Heart right ventricle (tissue), 16 donors: Measurements from ENCODE around the gene HJURP. TPM values are rescaled to one million over a fixed set of nuclear protein-coding genes. Genes with fewer than 3 reads are reported as not detected.

Source experiments
- ATAC-seq, 8 donors: fragments of 200-7000 bp; cut with Tn5 transposase; one replicate each; pipeline ENCODE4 v1.9.1; 2020; ENCODE audit warnings: mild to moderate bottlenecking in 8 of 8, moderate library complexity in 8 of 8, moderate number of reproducible peaks in 1 of 8
- DNase-seq, 2 donors: peaks; one replicate each; pipeline ENCODE4 v3.0.0-alpha.2; 2020
- H3K27ac ChIP-seq, 10 donors: fragments of 200-600 bp; sonication (generic) in 2 of 10; one replicate each; pipeline versions ENCODE4 v1.5.0 to v1.8.0; 2020 to 2022; ENCODE audit warnings: mild to moderate bottlenecking in 3 of 10
- H3K27me3 ChIP-seq, 7 donors: fragments of 200-600 bp; one replicate each; pipeline ENCODE4 v1.8.0; 2021 to 2022; ENCODE audit warnings: mild to moderate bottlenecking in 2 of 7
- H3K36me3 ChIP-seq, 9 donors: fragments of 200-600 bp; sonication (generic) in 1 of 9; one replicate each; pipeline versions ENCODE4 v1.5.0 to v1.8.0; 2020 to 2022; ENCODE audit warnings: mild to moderate bottlenecking in 2 of 9
- H3K4me1 ChIP-seq, 9 donors: fragments of 200-600 bp; sonication (generic) in 1 of 9; one replicate each; pipeline versions ENCODE4 v1.5.0 to v1.8.0; 2020 to 2022; ENCODE audit warnings: mild to moderate bottlenecking in 4 of 9
- H3K4me3 ChIP-seq, 10 donors: fragments of 200-600 bp; sonication (generic) in 2 of 10; one replicate each; pipeline versions ENCODE4 v1.5.0 to v1.8.0; 2020 to 2022; ENCODE audit warnings: mild to moderate bottlenecking in 7 of 10, moderate library complexity in 2 of 10
- H3K9me3 ChIP-seq, 11 donors: fragments of 200-600 bp in 10 of 11; sonication (generic) in 2 of 11; one replicate each; pipeline versions ENCODE4 v1.5.0 to v1.8.0; 2013 to 2022; ENCODE audit warnings: mild to moderate bottlenecking in 2 of 11, control low read depth in 1 of 11, moderate library complexity in 1 of 11
- CTCF ChIP-seq, 9 donors: fragments of 200-600 bp; sonication (generic) in 2 of 9; IDR thresholded peaks; one replicate each; pipeline versions ENCODE4 v1.5.0 to v1.8.0; 2021 to 2022; ENCODE audit warnings: antibody characterized with exemption in 9 of 9, mild to moderate bottlenecking in 5 of 9, moderate library complexity in 1 of 9
- WGBS, 2 donors: extraction: QIAGEN DNeasy Blood & Tissue Kit; methylation state at CpG; one replicate each; pipeline ENCODE4 v1.1.7; 2013; ENCODE audit warnings: inconsistent platforms in 1 of 2; 5-methylcytosine and 5-hydroxymethylcytosine counted together
- intact Hi-C, 10 donors: fragments of 100-400 bp; cut with DNase I; formaldehyde crosslinking; loops; one replicate each; pipeline versions ENCODE4 v1.11.1 to v1.14.2; 2022
- polyA plus RNA-seq, 2 donors: library from polyadenylated mRNA; stranded (reverse); fragments of 200-250 nt; gene quantifications; one replicate each; pipeline ENCODE4 v1.2.3, GENCODE V29; 2013
- total RNA-seq, 10 donors: library from RNA; stranded (reverse); fragmentation: NEBNext Ultra II Directional in 3 of 10; extraction: Animal tissue kit (Norgen Biotek cat#: 25700) in 3 of 10; gene quantifications; one replicate each; pipeline versions ENCODE4 v1.2.1 to v1.2.4, GENCODE V29; 2021 to 2023
- donor health status: Arrhythmogenic right ventricular cardiomyopathy.
- donor health status: ischemic (EF 13 %, LVEDD 7.1; RV severe dilation, severe dysfunction).
- donor health status: healthy with polysubstance abuse.
- donor health status: DM: no; HTN: yes; CAD: no.
- donor health status: DM: no; HTN: no; CAD: no.
- donor health status: ischemic (EF 25% LVEDD 6.9; RV normal size, moderate dysfunction).
- donor health status: ischemic (EF 25% LVEDD 5.7; RV mildly dilated, moderate dysfunction).
- donor health status: healthy.
- donor health status: DM: yes; HTN: yes; CAD: no.
- donor health status: Ischemic cardiomyopathy.
- donor health status: ischemic (EF 35%, LVEDD 5.7; RV mildly dilated, moderate dysfunction).
- donor health status: nonischemic (EF 11% LVEDD 7.7; RV severe dilation, severe dysfunction).
- donor health status: DM: yes; HTN: yes; CAD: no.
- donor health status: PGD.
- donor health status: ischemic (EF 29% LVEDD 5.4; RV normal size, mild dysfunction).
- donor health status: nonischemic (EF 23%, LVEDD 6.1; RV moderate dilation, normal function).

HJURP gene
- total and polyA plus RNA-seq, 12 donors, result 0.22 to 2.9 (median 0.44) TPM; not detected in 4

DNA sequence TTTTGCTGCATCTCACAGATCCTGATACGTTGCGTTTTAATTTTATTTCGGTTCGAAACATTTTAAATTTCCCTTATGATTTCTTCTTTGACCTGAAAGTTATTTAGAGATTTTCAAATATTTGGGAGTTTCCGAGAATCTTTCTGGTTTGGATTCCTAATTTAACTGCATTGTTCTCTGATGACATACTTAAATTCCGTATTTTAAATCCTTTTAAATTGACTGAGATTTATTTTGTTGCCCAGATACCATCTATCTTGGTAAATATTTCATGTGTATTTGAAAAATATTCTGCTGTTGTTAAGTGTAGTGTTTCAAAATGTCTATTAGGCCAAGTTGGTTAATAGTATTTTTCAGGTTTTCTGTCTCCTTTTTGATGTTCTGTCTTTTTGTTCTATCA, 38.5 kb downstream of the HJURP start:
- 88 to 92% methylated on average over 6 of the region's 6 CpGs for WGBS, 2 donors
- ATAC-seq (no peak), DNase-seq (no peak)
- no peaks in the 10 kb centered on the region for H3K4me1 ChIP-seq
- H3K27me3 ChIP-seq, result peaks cover 0 to 35% (median 0%) of the 10 kb centered on the region in 7 donors
- H3K27ac ChIP-seq, result no peak overlapping the region
- H3K9me3 ChIP-seq, result peaks cover 0 to 9% (median 0%) of the 10 kb centered on the region in 11 donors
- intact Hi-C loops, result no loop called here
- H3K36me3 ChIP-seq, result no peaks in the 10 kb centered on the region
- no peak overlapping the region for H3K4me3 ChIP-seq
- TF ChIP-seq CTCF (IDR thresholded peaks at IDR 0.05), result no peak

GRCh38 chr2:233814056-233814835, 40.1 kb downstream of the HJURP start:
- no peak overlapping the region for H3K4me3 ChIP-seq
- intact Hi-C loops, result no loop called here
- 52 to 73% methylated on average over 2 of the region's 2 CpGs for WGBS, 2 donors
- DNase-seq (no peak), ATAC-seq (no peak)
- no peaks in the 10 kb centered on the region for H3K36me3 ChIP-seq
- no peak overlapping the region for H3K27ac ChIP-seq
- peaks cover 0 to 9% (median 0%) of the 10 kb centered on the region in 11 donors for H3K9me3 ChIP-seq
- H3K4me1 ChIP-seq, result no peaks in the 10 kb centered on the region
- no peak for TF ChIP-seq CTCF (IDR thresholded peaks at IDR 0.05)
- peaks cover 0 to 40% (median 3%) of the 10 kb centered on the region in 7 donors for H3K27me3 ChIP-seq

DNA sequence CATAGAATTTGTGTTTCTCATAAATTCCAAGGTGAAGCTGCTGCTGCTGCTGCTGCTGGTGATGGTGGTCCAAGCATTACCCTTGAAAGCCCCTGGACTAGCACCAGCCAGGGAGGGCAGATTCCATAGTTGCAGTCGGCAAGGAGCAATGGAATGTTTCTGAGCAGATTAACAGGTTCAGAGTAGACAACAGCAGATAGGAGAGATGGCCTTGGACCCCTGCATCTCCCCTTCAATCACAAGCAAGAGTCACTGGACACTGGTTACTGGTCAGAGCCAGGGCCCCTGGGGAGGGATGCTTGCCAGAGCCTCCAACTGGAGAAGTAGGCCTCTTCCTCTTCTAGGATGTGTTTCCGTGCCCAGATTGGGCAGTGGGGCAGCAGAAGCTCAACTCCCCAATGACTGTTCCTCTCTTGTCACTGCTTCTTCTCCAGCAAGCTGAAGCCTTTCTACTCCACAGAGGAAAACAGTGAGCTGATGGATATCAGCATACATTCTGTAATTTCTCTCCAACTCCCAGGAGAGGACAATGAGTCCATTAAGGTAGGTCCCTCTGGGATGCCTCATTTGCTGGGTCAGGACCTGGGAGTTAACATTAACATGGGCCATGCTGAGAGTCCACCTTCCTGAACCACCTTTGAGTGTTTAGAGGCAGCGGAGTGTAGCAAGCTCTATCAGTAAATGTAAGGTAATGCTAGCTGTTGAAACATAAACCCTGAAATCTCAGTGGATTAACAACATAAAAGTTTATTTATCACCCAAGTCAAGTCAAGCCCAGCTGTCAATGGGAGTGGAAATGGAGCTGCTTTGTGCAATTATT, 40.9 kb downstream of the HJURP start:
- intact Hi-C loops, result no loop called here
- no peak overlapping the region for H3K4me3 ChIP-seq
- ATAC-seq (no peak), DNase-seq (no peak)
- 66 to 67% methylated on average over 3 of the region's 3 CpGs for WGBS, 2 donors
- H3K4me1 ChIP-seq, result no peaks in the 10 kb centered on the region
- no peaks in the 10 kb centered on the region for H3K36me3 ChIP-seq
- no peak for TF ChIP-seq CTCF (IDR thresholded peaks at IDR 0.05)
- no peak overlapping the region for H3K27ac ChIP-seq
- peaks cover 0 to 9% (median 0%) of the 10 kb centered on the region in 11 donors for H3K9me3 ChIP-seq
- peaks cover 0 to 43% (median 9%) of the 10 kb centered on the region in 7 donors for H3K27me3 ChIP-seq

- DNase-seq (no peak), ATAC-seq (no peak)
- WGBS, 2 donors, result 89% methylated on average over 8 of the region's 8 CpGs
These were observed 42.6 kb downstream of the HJURP start for GRCh38 chr2:233811732-233812131.

More at GRCh38 chr2:233811732-233812131, 42.6 kb downstream of the HJURP start:
- TF ChIP-seq CTCF (IDR thresholded peaks at IDR 0.05), result no peak
- H3K4me1 ChIP-seq, result no peaks in the 10 kb centered on the region
- H3K27ac ChIP-seq, result no peak overlapping the region
- H3K36me3 ChIP-seq, result no peaks in the 10 kb centered on the region
- intact Hi-C loops, result no loop called here
- H3K27me3 ChIP-seq, result peaks cover 0 to 38% (median 14%) of the 10 kb centered on the region in 7 donors
- peaks cover 0 to 9% (median 0%) of the 10 kb centered on the region in 11 donors for H3K9me3 ChIP-seq
- H3K4me3 ChIP-seq, result no peak overlapping the region
